Subcutaneous abdominal adipose tissue (tissue), 5 donors: Measurements from ENCODE around the gene GGPS1.
A peak's percentile ranks its signal among the peaks of the same experiment; 100 is the strongest.
"Not testable (repeated sequence)": the region's sequence is repeated elsewhere in the genome, so short reads cannot be mapped to it uniquely, and the experiment has no call there.

Experiments used
- H3K27ac ChIP-seq: one replicate; pipeline ENCODE4 v1.7.0; 2013; ENCODE audit warnings: low read depth, mild to moderate bottlenecking, inconsistent platforms, low read length, moderate library complexity
- H3K27me3 ChIP-seq, 5 donors: one replicate each; pipeline ENCODE4 v1.7.0; 2013; ENCODE audit warnings: low read length in 5 of 5, inconsistent platforms in 1 of 5; ENCODE audit not compliant: control insufficient read depth in 5 of 5, insufficient read depth in 4 of 5
- H3K36me3 ChIP-seq, 5 donors: one replicate each; pipeline ENCODE4 v1.7.0; 2013; ENCODE audit warnings: low read length in 5 of 5; ENCODE audit not compliant: control insufficient read depth in 5 of 5, insufficient read depth in 5 of 5
- H3K4me1 ChIP-seq, 5 donors: one replicate each; pipeline ENCODE4 v1.7.0; 2013; ENCODE audit warnings: low read length in 5 of 5, mild to moderate bottlenecking in 3 of 5, moderate library complexity in 1 of 5; ENCODE audit not compliant: control insufficient read depth in 5 of 5, insufficient read depth in 5 of 5
- H3K4me3 ChIP-seq, 5 donors: one replicate each; pipeline ENCODE4 v1.7.0; 2013; ENCODE audit warnings: low read length in 5 of 5, low read depth in 1 of 5
- H3K9ac ChIP-seq, 5 donors: one replicate each; pipeline ENCODE4 v1.7.0; 2013; ENCODE audit warnings: low read length in 5 of 5, mild to moderate bottlenecking in 4 of 5, moderate library complexity in 3 of 5
- H3K9me3 ChIP-seq, 5 donors: one replicate each; pipeline ENCODE4 v1.7.0; 2013; ENCODE audit warnings: low read length in 5 of 5; ENCODE audit not compliant: control insufficient read depth in 5 of 5
- donor health status: healthy.
- donor health status: healthy.
- donor health status: healthy.
- donor health status: healthy.
- donor health status: healthy.

The GGPS1 gene

DNA sequence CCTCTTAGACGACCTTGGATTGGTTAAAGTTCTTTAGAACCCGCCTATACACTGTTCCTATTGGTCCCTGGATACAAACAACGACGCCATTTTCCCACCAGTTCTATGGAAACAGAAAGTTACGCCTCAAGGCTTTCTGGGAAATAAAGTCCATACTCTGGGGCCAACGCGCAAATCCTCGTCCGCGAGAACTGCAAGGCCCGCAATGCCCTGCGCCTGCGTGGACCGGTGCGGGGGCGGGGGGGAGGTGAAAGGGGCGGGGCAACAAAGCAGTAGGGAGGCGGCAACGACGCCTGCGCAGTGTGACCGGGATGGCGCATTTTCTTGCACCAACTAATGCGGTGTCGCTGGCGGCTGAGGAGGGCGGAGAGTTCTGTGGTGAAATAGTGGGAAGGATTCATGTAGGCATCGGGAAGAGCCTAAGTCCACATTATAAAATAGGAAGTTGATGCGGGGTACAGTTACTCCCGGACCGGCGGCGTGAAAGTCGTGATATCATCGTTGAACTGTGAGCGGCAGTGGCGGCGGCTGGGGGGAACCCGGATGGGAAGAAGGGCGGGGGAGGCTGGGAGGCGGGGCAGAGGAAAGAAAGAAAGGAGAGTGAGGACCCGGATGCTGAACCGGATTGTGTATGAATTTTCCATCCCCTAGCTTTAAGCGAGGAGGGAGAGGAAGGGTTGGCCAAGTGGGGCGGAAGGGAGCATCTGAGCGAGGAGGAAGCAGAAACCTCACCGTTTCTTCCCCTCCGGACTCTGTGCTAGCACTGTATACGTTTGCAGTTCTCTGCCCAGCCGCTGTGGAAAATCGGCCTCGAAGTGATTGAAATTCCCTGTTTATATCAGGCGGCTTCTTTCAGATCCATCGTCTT is at the start of gene GGPS1:
TSS of gene GGPS1 (plus strand) at position 300 of the 868 bp plus-strand sequence. CDS start 6,695 bp downstream, outside the sequence.
- peaks cover 5 to 53% (median 47%) of the 10 kb centered on the region in 5 donors for H3K4me1 ChIP-seq
- no peaks in the 10 kb centered on the region for H3K36me3 ChIP-seq
- H3K9ac ChIP-seq: peak within 1 kb of the TSS; percentile 95 to 100 (median 97)
- peak within 1 kb of the TSS; percentile 89 to 99 (median 93) for H3K4me3 ChIP-seq
- peaks cover 0 to 4% (median 0%) of the 10 kb centered on the region in 5 donors for H3K27me3 ChIP-seq
- no peaks in the 10 kb centered on the region for H3K9me3 ChIP-seq
- peak within 1 kb of the TSS; percentile 95 for H3K27ac ChIP-seq

DNA sequence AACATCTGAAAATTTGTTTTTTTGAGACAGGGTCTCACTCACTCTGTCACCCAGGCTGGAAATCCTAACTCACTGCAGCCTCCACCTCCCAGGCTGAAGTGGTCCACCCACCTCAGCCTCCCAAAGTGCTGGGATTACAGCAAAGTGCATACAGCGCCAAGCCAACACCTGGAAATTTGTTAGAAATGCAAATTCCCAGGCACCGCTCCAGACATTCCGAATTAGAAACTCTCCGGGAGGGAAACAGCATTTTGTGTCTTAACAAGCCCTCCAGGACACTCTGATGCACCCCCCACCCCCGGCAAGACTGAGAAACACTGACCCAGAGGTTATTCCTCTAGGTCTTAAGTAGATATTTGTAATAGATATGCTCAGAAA is 49.5 kb upstream of the GGPS1 start:
- peaks cover 0 to 9% (median 4%) of the 10 kb centered on the region in 5 donors for H3K4me1 ChIP-seq
- no peaks in the 10 kb centered on the region for H3K9me3 ChIP-seq

DNA sequence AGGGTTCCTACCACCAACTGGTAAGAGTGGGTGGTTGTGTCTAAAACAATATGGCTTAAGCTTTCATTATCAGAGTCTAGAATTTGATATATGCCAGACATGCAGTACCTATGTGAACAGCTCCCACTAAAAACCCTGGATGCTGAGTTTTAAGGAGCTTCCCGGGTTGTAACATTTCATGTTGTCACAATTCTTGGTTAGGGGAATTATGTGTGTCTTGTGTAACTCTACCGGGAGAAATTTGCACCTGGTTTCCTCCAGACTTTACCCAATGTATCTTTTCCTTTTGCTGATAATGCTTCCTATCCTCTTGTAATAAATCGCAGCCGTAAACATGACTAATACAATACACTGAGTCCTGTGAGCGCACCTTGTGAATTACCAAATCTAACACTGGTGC is 48.7 kb upstream of the GGPS1 start:
- no peaks in the 10 kb centered on the region for H3K36me3 ChIP-seq
- H3K27me3 ChIP-seq: no peaks in the 10 kb centered on the region
- H3K4me1 ChIP-seq: peaks cover 0 to 13% (median 9%) of the 10 kb centered on the region in 5 donors
- H3K9ac ChIP-seq: no peak overlapping the region
- no peak overlapping the region for H3K4me3 ChIP-seq
- no peak overlapping the region for H3K27ac ChIP-seq
- no peaks in the 10 kb centered on the region for H3K9me3 ChIP-seq

More for the DNA sequence above, 49.5 kb upstream of the GGPS1 start:
- no peak overlapping the region for H3K27ac ChIP-seq
- H3K9ac ChIP-seq: no peak overlapping the region
- no peaks in the 10 kb centered on the region for H3K27me3 ChIP-seq
- no peak overlapping the region for H3K4me3 ChIP-seq
- H3K36me3 ChIP-seq: no peaks in the 10 kb centered on the region

DNA sequence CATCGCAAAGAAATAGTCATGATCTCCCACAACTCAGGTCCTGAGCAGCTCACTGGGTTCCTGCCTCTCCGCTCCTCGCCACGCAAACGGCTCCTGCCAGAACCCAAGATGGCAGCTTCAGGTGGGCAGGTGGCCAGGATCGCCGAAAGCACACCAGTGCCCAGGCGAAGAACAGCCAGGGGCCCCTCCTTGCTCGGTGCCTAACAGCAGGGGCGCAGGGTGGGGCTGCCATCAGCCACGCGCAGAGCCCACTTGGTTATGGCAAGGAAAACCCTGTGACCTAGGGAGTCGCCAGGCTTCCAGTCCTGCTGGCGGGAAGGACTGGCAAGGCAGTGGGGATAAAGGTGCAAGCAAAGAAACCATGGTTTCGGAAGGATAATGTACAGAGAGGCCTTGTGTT is 47.9 kb upstream of the GGPS1 start:
- H3K4me1 ChIP-seq: peaks cover 0 to 12% (median 6%) of the 10 kb centered on the region in 5 donors
- no peak overlapping the region for H3K27ac ChIP-seq

DNA sequence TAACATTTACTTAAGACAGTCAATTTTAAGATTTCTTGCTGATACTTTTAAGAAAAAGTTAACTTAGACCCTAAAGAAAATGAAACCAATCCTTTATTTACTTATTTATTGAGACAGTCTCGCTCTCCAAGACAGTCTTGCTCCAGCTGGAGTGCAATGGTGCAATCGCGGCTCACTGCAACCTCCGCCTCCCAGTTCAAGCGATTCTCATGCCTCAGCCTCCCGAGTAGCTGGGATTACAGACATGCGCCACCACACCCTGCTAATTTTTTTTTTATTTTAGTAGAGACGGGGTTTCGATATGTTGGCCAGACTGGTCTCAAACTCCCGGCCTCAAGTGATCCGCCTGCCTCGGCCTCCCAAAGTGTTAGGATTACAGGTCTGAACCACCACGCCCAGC is 44.7 kb upstream of the GGPS1 start:
- peaks cover 0 to 12% (median 6%) of the 10 kb centered on the region in 5 donors for H3K4me1 ChIP-seq
- not testable (repeated sequence) for H3K4me3 ChIP-seq, H3K9ac ChIP-seq, H3K27me3 ChIP-seq, H3K36me3 ChIP-seq, H3K27ac ChIP-seq, H3K9me3 ChIP-seq

More for the DNA sequence above, 47.9 kb upstream of the GGPS1 start:
- Histone ChIP-seq H3K27me3 (no peaks in the 10 kb centered on the region), H3K9ac (no peak overlapping the region), H3K9me3 (no peaks in the 10 kb centered on the region), H3K4me3 (no peak overlapping the region), H3K36me3 (no peaks in the 10 kb centered on the region)

DNA sequence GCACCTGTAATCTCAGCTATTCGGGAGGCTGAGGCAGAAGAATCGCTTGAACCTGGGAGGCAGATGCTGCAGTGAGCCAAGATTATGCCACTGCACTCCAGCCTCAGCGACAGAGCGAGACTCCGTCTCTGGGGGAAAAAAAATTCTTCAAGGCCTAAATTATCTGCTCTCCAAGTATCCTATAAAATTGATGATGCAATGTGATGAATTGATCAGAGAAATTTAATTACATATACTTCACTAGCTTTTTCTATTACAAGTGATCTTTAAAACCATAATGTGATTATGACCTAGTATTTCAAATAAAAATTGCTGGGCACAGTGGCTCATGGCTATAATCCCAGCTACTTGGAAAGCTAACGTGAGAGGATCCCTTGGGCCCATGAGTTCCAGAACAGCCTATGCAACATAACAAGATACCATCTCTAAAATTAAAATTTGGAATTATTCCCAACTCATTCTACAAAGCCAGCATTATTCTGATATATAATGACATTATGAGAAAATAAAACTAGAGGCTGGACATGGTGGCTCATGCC is 44.1 kb upstream of the GGPS1 start:
- Histone ChIP-seq H3K9me3 (no peaks in the 10 kb centered on the region), H3K36me3 (no peaks in the 10 kb centered on the region), H3K4me1 (peaks cover 0 to 9% (median 6%) of the 10 kb centered on the region in 5 donors), H3K4me3 (no peak overlapping the region), H3K9ac (no peak overlapping the region), H3K27me3 (no peaks in the 10 kb centered on the region), H3K27ac (no peak overlapping the region)

DNA sequence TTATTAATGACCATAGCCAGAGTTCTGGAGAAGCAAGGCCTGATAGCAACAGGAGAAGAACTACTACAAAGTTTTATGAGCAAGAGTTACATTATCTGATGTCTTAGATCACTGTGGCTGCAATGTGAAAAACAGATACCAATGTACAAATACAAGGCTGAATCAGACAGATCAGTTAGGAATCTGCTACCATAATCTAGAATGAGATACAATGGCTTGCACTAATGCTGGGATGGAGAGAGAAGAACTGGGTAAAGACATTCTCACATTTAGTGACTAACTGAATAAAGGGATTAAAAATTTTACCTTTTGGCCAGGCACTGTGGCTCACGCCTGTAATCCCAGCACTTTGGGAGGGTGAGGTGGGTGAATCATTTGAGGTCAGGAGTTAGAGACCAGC is 41.7 kb upstream of the GGPS1 start:
- Histone ChIP-seq H3K27me3 (no peaks in the 10 kb centered on the region), H3K4me3 (no peak overlapping the region), H3K4me1 (peaks cover 0 to 9% (median 6%) of the 10 kb centered on the region in 5 donors), H3K27ac (no peak overlapping the region), H3K9me3 (no peaks in the 10 kb centered on the region), H3K36me3 (no peaks in the 10 kb centered on the region), H3K9ac (no peak overlapping the region)

DNA sequence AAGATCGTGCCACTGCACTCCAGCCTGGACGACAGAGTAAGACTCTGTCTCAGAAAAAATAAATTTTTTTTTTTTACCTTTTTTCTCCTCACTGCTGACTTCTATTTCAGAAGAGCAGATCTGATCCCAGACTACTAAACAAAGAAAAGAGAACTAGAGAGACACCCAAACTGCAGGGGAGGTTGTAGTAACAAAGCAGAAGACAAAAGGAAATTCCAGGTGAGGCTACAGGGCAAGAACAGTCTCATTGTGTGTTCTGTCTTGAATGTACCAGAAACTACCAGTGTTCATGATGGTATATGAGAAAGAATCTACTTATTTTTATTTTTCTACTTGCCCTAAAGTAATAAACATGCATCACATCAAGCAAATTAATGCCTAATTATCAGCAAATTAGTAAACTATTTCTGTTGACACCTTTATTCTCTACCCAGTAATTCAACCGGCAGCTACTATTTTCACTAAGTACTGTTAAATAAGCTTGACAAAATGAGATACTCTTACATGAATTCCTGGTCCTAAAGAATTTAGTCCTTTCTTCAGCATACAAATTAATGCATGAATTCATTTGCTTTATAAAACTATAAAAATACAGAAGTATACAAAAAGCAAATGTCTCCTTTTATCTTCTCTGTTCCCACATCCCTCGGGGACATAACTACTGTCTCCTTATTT is 41.0 kb upstream of the GGPS1 start:
- H3K4me1 ChIP-seq: peaks cover 0 to 11% (median 9%) of the 10 kb centered on the region in 5 donors

DNA sequence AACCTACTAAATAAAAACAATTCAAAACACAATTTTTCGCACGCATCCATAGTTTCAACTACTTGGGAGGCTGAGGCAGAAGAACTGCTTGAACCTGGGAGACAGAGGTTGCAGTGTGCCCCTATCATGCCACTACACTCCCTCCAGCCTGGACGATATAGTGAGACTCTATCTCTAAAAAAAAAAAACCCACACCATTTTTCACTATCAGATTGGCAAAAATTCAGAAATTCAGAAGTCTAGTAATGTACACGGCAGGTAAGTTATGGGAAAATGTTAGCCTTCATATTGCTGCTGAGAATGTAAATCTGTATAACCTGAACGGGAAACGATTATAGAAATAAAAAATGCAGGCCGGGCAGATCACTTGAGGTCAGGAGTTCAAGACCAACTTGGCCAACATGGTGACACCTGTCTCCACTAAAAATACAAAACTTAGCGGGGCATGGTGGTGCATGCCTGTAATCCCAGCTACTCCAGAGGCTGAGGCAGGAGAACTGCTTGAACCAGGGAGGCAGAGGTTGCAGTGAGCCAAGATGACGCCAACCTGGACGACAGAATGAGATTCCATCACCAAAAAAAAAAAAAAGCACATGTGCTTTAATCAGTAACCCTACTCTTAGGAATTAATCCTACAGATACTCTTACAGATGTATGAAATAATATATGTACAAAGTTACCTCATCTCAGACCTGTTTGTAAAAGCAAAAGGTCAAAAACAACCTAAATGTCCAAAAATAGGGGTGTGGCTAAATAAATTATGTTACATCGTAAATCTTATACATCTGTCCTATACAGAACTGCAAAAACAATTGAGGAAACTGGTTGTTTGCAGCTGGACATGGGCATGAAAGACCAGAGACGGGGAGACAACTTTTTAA is 38.3 kb upstream of the GGPS1 start:
- H3K27ac ChIP-seq: no peak overlapping the region
- H3K36me3 ChIP-seq: no peaks in the 10 kb centered on the region
- no peak overlapping the region for H3K9ac ChIP-seq
- H3K4me3 ChIP-seq: no peak overlapping the region
- H3K4me1 ChIP-seq: peaks cover 0 to 10% (median 2%) of the 10 kb centered on the region in 5 donors
- no peaks in the 10 kb centered on the region for H3K27me3 ChIP-seq
- no peaks in the 10 kb centered on the region for H3K9me3 ChIP-seq

More for the DNA sequence above, 41.0 kb upstream of the GGPS1 start:
- no peak overlapping the region for H3K4me3 ChIP-seq
- no peak overlapping the region for H3K27ac ChIP-seq
- H3K27me3 ChIP-seq: no peaks in the 10 kb centered on the region
- no peaks in the 10 kb centered on the region for H3K36me3 ChIP-seq
- H3K9ac ChIP-seq: no peak overlapping the region
- H3K9me3 ChIP-seq: no peaks in the 10 kb centered on the region
